ENCODE results near the gene SPANXN3.
"Not testable (repeated sequence)": the region's sequence is repeated elsewhere in the genome, so short reads cannot be mapped to it uniquely, and the experiment has no call there.

SPANXN3 gene, protein sequence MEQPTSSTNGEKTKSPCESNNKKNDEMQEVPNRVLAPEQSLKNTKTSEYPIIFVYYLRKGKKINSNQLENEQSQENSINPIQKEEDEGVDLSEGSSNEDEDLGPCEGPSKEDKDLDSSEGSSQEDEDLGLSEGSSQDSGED

GRCh38 chrX:143517375-143517774 lies at the start of gene SPANXN3:
Gene SPANXN3 (minus strand): TSS chrX:143517475. CDS start chrX:143517391, 84 bp downstream.
- DNase-seq = not testable (repeated sequence)

- DNase-seq = no peak
Measured at GRCh38 chrX:143536176-143536575, 18.9 kb upstream of the SPANXN3 start.

DNA sequence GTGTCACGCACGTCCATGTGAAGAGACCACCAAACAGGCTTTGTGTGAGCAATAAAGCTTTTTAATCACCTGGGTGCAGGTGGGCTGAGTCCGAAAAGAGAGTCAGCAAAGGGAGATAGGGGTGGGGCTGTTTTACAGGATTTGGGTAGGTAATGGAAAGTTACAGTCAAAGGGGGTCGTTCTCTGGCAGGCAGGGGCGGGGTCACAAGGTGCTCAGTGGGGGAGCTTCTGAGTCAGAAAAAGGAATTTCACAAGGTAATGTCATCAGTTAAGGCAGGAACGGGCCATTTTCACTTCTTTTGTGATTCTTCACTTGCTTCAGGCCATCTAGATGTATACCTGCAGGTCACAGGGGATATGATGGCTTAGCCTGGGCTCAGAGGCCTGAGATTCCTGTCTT lies 15.1 kb downstream of the SPANXN3 start:
- not testable (repeated sequence) for DNase-seq

DNA sequence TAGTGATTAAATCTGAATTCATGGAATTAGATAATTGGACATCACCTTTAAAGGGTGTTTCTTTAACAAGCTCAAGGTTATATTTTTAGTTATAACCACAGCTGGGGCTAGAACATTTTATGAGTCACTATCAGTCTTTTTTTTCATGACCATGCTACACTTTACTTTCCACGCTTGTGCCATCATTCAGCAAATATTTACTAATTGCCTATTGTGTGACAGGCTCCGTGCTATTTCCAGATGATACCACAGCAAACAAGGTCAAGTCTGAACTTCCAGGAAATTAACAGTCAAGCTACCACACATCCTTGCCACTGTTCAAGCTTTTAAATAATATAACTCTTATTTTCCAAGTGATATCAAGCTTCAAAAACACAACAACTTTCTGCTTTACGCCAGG lies 16.5 kb downstream of the SPANXN3 start:
- no peak for DNase-seq

- DNase-seq = no peak
Measured at GRCh38 chrX:143486105-143486504, 31.2 kb downstream of the SPANXN3 start.

GRCh38 chrX:143476751-143477150 lies 40.5 kb downstream of the SPANXN3 start:
- no peak for DNase-seq

DNA sequence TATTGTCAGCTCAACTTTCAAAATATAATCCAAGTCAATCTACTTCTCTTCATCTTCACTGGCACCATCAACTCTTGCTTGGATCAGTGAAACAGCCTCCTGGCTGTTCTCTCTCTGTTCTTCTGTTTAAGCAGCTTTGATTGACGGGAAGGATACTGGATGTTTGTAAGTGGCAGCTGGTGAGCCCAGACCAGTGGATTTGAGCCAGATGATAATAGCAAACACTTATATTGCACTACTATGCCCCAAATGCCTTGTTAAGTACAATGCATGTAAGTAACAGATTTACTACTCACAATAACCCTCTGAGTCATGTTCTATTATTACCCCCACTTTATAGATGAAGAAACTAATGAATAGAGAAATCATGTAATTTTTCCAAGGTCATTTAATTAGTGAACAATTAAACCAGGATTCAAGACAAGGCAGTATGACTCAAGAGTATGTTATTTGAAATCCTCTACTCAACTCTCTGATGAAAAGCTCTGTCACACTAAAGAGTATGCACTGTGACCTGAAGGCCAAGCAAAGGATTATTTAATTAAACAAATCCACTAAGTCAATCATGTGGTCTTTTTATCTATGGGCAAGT lies 44.8 kb downstream of the SPANXN3 start:
- no peak for DNase-seq

DNA sequence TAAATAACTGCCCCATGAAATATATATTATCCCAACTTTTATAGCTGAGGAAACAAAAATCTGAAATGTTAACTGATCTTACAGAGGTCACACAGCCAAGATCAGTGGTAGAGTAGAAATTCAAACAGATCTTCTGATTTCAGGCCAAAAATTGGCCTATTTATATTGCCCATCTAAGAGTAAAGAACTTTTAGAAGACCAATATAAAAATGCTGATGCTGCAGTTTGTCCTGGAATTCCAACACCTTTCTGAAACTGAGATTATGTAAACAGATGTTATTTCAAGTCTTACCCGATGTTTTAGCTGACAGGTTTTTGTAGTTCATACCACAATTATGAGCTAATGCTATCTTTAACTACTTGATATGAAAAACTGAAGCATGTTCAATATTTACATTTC lies 51.1 kb downstream of the SPANXN3 start:
- DNase-seq = no peak

DNA sequence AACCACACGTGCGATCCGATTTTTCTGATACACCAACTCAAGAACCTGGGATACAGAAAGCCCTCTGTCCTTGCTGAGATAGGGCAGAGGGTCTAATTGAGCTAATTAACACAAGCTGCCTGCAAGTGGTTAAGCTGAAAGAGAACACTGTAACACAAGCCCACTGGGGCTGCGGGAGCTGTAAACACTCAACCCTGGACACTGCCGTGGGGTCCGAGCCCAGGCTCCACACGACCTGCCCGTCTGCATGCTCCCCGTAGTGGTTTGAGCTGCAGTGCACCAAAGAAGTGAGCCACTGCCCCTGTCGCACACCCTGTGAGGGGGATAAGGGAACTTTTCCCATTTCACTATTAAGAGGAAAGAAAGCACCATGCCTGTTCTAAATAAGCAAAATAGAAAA lies 54.6 kb downstream of the SPANXN3 start:
- DNase-seq = no peak

GRCh38 chrX:143461606-143462005 lies 55.7 kb downstream of the SPANXN3 start:
- DNase-seq = no peak
